Progenitor cell of endocrine pancreas (in vitro differentiated cells): Measurements from ENCODE around the gene COX10. TPM values are rescaled to one million over a fixed set of nuclear protein-coding genes. Genes with fewer than 3 reads are reported as not detected.
"Not testable (repeated sequence)": the region's sequence is repeated elsewhere in the genome, so short reads cannot be mapped to it uniquely, and the experiment has no call there.

Experiments used
- DNase-seq: peaks from one replicate; pipeline ENCODE4 v3.0.0; 2021; ENCODE audit warnings: low spot score; ENCODE audit not compliant: unreplicated experiment
- H3K27ac Mint-ChIP-seq: 2 replicates; pipeline ENCODE4 v1.8.0; 2021; ENCODE audit warnings: mild to moderate bottlenecking, moderate library complexity, mixed read lengths
- H3K27me3 Mint-ChIP-seq: 2 replicates; pipeline ENCODE4 v1.8.0; 2021; ENCODE audit warnings: mixed read lengths
- H3K36me3 Mint-ChIP-seq: 2 replicates; pipeline ENCODE4 v1.8.0; 2022; ENCODE audit warnings: mixed read lengths; ENCODE audit not compliant: insufficient read depth
- H3K4me1 Mint-ChIP-seq: 2 replicates; pipeline ENCODE4 v1.8.0; 2021; ENCODE audit warnings: low read depth, mixed read lengths
- H3K4me3 Mint-ChIP-seq: 2 replicates; pipeline ENCODE4 v1.8.0; 2021; ENCODE audit warnings: low read depth, mild to moderate bottlenecking, moderate library complexity, mixed read lengths
- H3K9me3 Mint-ChIP-seq: 2 replicates; pipeline ENCODE4 v1.8.0; 2021; ENCODE audit warnings: low read depth, mixed read lengths
- total RNA-seq: library from RNA; stranded (reverse); gene quantifications from 2 replicates; pipeline ENCODE4 v1.2.1, GENCODE V29; 2021
- TF ChIP-seq, protein P1 (sequence below): fragments of 200-600 bp; sonication (generic); IDR thresholded peaks from one replicate; pipeline ENCODE4 v1.5.0; 2021; ENCODE audit warnings: antibody characterized with exemption, mild to moderate bottlenecking; ENCODE audit not compliant: unreplicated experiment

The COX10 gene
- total RNA-seq, 1 donor from 2014 or later: 24.0 TPM

DNA sequence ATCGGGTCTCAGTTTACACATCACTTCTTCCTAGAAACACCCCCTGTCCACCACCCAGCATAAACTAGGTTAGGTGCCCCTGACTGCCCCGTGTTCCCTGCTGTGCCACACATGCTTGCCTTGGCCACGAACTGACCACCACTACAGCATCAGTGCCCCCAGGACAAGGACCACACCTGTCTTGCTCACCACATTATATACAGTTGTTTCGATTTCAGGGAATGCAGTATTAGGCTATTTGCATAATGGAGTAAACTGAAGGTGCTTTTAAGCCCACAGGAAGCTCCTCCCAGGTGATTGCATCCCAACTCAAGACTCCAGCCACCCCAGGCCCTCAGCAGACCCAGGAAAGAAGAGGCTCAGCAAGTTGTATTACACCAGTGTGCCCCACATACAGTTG is 117.1 kb downstream of the COX10 start:
- H3K4me1 Mint-ChIP-seq, H3K9me3 Mint-ChIP-seq, H3K36me3 Mint-ChIP-seq, DNase-seq, H3K4me3 Mint-ChIP-seq, H3K27me3 Mint-ChIP-seq: not testable (repeated sequence)
- peak overlapping the region; percentile 78 for H3K27ac Mint-ChIP-seq

DNA sequence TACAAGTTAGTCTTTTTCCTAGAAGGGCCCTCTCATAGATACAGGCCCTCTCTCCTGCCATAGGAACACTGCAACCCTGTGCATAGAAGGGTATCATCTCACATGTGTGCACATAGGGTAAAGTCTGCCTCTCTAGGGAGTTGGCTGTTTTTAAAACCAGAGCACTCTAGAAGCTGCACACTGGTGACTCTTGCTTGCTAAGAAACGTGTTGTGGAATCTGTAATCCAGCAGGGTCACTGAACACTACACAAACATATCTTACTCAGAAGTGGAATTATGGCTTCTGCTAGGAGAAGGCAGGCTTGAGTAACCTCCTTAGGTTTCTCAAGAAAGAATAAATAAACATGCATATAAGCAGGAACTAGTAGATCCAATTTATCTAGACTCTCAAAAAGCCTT is 121.5 kb downstream of the COX10 start:
- not testable (repeated sequence) for H3K9me3 Mint-ChIP-seq

DNA sequence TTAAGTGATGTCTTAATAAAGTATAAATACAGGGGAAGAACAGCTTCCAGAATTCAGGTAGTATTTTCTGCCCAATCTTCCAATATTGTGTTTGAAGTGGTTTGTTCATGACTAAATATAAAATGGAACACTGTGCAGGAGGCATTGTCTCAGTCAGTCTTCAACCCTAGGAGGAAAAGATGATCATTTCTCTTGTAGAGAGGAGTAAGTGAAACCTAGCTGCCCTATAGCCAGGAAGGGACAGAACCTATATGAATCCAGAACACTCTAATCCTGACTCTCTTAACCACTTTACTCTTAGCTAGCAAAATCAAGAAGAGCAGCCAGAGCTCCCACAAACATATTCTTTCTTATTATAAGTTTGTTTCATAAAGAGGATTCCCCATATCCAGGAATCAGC is 122.2 kb downstream of the COX10 start:
- not testable (repeated sequence) for H3K36me3 Mint-ChIP-seq, H3K27ac Mint-ChIP-seq, H3K9me3 Mint-ChIP-seq, DNase-seq, H3K4me1 Mint-ChIP-seq, H3K27me3 Mint-ChIP-seq, H3K4me3 Mint-ChIP-seq

More for the DNA sequence above, 121.5 kb downstream of the COX10 start:
- H3K4me1 Mint-ChIP-seq, DNase-seq, H3K27me3 Mint-ChIP-seq, H3K4me3 Mint-ChIP-seq, H3K27ac Mint-ChIP-seq, H3K36me3 Mint-ChIP-seq: not testable (repeated sequence)

DNA sequence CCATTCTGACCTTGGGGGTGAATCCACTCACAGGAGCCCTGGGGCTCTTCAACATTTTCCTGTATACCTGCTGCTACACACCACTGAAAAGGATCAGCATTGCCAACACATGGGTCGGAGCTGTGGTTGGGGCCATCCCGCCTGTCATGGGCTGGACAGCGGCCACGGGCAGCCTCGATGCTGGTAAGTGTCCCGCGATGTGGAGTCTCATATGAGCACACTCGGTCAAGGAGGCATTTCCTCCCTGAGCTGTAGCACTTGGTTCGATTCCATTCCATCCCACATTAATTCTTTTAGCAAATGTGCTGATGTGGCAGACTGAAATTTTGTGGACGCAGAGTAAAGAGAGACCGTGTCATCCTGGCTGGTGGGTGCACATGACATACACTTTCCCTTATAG is 122.7 kb downstream of the COX10 start:
- H3K27me3 Mint-ChIP-seq, H3K4me3 Mint-ChIP-seq, H3K9me3 Mint-ChIP-seq, DNase-seq, H3K36me3 Mint-ChIP-seq, H3K27ac Mint-ChIP-seq: not testable (repeated sequence)
- peaks cover 10% of the 10 kb centered on the region for H3K4me1 Mint-ChIP-seq

DNA sequence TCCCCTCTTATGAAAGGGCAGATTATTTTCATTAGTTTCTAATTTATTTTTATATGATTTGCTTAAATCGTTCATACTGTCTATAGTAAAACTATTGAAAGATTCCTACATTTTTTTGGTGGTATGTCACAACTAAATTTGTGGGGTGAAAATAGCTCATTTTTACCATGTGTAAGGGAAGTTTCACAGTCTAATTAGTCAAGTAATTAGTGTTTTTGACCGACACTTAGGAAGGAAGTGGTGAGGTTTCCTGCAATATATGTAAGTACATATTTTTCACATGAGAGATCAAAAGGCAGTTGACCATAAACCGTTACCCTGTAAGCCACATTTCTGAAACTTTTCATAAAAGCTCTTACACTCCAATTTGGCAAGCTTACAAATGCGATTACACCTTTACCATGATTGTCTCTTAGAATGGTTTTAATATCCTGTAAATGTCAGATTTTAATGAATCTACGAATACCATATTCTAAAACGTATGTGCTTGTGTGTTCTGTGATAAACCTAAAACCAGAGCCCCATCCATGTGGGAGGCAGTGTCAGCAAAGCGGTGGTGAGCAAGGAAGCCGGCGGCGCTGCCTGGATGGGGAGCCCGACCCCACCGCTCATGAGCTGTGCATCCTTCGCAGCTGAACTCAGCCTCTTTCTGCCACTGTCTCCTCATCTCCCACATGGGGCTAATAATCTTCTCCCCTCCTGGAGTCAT is 123.5 kb downstream of the COX10 start:
- H3K36me3 Mint-ChIP-seq, H3K27me3 Mint-ChIP-seq, H3K4me3 Mint-ChIP-seq, H3K27ac Mint-ChIP-seq, DNase-seq, H3K9me3 Mint-ChIP-seq: not testable (repeated sequence)
- peaks cover 18% of the 10 kb centered on the region for H3K4me1 Mint-ChIP-seq

DNA sequence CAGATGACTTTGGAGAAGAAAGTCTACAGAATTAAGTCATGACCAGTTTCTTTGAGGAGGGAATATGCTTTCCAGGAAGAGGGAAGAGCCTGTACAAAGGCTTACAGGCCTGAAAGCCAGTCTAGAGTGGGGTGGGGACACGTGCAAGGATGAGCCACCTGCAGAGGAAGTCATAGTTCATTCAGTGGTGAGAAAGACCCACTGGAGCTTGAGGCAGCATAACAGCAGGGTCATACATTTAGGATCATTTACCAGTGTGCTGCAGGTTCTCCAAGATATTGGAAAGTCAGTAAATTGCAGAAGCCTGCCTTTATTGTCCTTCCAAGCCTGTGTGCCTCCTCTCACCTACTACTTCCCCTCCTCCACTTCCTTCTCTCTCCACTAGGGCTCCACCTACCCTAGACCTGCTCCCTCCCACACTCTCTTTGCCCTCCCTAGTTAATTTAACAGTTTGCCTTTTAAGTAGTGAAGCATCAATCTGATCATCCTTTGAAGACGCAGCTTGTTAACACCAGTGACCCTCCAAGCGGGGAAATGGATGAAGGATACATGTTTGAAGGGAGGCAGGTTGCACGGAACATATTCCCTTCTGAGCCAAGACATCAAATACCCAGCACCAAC is 127.2 kb downstream of the COX10 start:
- Mint-ChIP-seq H3K27me3 (no peaks in the 10 kb centered on the region), H3K36me3 (no peaks in the 10 kb centered on the region), H3K27ac (peak overlapping the region; percentile 91), H3K4me3 (peak overlapping the region; percentile 24), H3K4me1 (peaks cover 47% of the 10 kb centered on the region), H3K9me3 (no peaks in the 10 kb centered on the region)
- DNase-seq: no peak
- TF ChIP-seq, protein P1, sequence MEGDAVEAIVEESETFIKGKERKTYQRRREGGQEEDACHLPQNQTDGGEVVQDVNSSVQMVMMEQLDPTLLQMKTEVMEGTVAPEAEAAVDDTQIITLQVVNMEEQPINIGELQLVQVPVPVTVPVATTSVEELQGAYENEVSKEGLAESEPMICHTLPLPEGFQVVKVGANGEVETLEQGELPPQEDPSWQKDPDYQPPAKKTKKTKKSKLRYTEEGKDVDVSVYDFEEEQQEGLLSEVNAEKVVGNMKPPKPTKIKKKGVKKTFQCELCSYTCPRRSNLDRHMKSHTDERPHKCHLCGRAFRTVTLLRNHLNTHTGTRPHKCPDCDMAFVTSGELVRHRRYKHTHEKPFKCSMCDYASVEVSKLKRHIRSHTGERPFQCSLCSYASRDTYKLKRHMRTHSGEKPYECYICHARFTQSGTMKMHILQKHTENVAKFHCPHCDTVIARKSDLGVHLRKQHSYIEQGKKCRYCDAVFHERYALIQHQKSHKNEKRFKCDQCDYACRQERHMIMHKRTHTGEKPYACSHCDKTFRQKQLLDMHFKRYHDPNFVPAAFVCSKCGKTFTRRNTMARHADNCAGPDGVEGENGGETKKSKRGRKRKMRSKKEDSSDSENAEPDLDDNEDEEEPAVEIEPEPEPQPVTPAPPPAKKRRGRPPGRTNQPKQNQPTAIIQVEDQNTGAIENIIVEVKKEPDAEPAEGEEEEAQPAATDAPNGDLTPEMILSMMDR: peak; percentile 33

DNA sequence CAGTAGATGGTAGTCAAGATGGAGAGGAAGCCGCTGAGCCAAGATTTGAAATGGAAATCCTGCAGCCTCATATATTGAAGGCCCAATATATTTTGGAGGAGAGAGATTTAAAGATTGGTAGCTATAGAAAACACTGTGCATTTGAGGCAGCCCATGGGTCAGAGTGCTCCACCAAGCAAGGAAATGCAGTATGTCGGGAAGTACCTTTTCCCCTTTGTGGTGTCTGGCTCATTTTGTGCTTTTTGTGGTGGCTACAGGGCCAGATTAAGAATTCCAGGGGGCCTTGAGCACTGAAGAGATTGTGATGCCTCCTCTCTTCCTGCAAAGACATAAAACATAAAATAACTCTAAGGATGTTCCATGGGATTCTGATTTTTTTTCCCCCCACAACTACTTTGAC is 127.8 kb downstream of the COX10 start:
- Mint-ChIP-seq H3K4me3 (peak overlapping the region; percentile 24), H3K27me3 (no peaks in the 10 kb centered on the region), H3K36me3 (no peaks in the 10 kb centered on the region), H3K27ac (peak overlapping the region; percentile 91), H3K9me3 (no peaks in the 10 kb centered on the region), H3K4me1 (peaks cover 53% of the 10 kb centered on the region)
- TF ChIP-seq, protein P1: no peak
- no peak for DNase-seq

DNA sequence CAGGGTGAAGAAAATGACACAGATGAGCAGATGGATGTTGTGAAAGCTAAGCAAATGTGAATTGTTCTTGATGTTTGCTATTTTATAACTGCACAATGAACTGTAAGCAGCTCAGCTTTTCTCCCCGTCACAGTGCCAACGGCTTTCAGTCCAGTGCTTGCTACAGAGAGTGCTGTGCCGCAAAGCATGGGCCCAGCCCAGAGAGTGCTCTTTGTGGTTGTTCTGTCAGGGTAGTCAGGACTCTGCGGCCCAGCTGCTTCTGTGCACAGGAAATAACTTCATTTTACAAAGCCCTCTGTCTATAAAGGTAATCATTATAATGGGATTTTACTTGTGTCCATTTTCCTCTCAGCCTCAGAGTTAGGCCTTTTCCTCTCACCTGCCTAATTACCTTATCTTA is 128.3 kb downstream of the COX10 start:
- peak overlapping the region; percentile 91 for H3K27ac Mint-ChIP-seq
- TF ChIP-seq, protein P1: no peak
- no peak for DNase-seq
- no peaks in the 10 kb centered on the region for H3K9me3 Mint-ChIP-seq
- H3K27me3 Mint-ChIP-seq: no peaks in the 10 kb centered on the region
- H3K36me3 Mint-ChIP-seq: no peaks in the 10 kb centered on the region
- H3K4me1 Mint-ChIP-seq: peaks cover 53% of the 10 kb centered on the region
- peak overlapping the region; percentile 14 for H3K4me3 Mint-ChIP-seq
